ENCODE results near the gene NR2F1.

GRCh38 chr5:93589829-93590215 lies 6.8 kb downstream of the NR2F1 start:
- TF ChIP-seq GATA2 (IDR thresholded peaks at IDR 0.05; ENCODE audit: low read depth, low read length) = no peak
- TF ChIP-seq GATA3 (IDR thresholded peaks at IDR 0.05; ENCODE audit: low read depth, low read length) = no peak

Measured in SH-SY5Y (cell line).